Endodermal cell (in vitro differentiated cells): Measurements from ENCODE around the gene PRKCA. TPM values are rescaled to one million over a fixed set of nuclear protein-coding genes. Genes with fewer than 3 reads are reported as not detected.
"Not testable (repeated sequence)": the region's sequence is repeated elsewhere in the genome, so short reads cannot be mapped to it uniquely, and the experiment has no call there.

Source experiments
- DNase-seq: peaks from one replicate; pipeline ENCODE4 v3.0.0-alpha.2; 2017
- H3K27ac ChIP-seq: 2 replicates; pipeline ENCODE4 v1.5.1; 2013; ENCODE audit warnings: mild to moderate bottlenecking, low read depth, low read length, moderate library complexity
- H3K27me3 ChIP-seq: 2 replicates; pipeline ENCODE4 v1.6.1; 2013; ENCODE audit warnings: mild to moderate bottlenecking, low read length, moderate library complexity; ENCODE audit not compliant: insufficient read depth, control insufficient read depth, poor library complexity, severe bottlenecking
- H3K36me3 ChIP-seq: 2 replicates; pipeline ENCODE4 v1.7.0; 2013; ENCODE audit warnings: mild to moderate bottlenecking, low read length, moderate library complexity; ENCODE audit not compliant: control insufficient read depth, insufficient read depth
- H3K4me1 ChIP-seq: one replicate; pipeline ENCODE4 v1.7.0; 2013; ENCODE audit warnings: low read length; ENCODE audit not compliant: control insufficient read depth, insufficient read depth
- H3K4me3 ChIP-seq: 2 replicates; pipeline ENCODE4 v1.5.1; 2013; ENCODE audit warnings: mild to moderate bottlenecking, low read length, moderate library complexity
- H3K9ac ChIP-seq: 2 replicates; pipeline ENCODE4 v1.6.1; 2013; ENCODE audit warnings: mild to moderate bottlenecking, low read length, moderate library complexity; ENCODE audit not compliant: poor library complexity, severe bottlenecking; ENCODE audit errors: extremely low read depth
- H3K9me3 ChIP-seq: 2 replicates; pipeline ENCODE4 v1.6.1; 2013; ENCODE audit warnings: mild to moderate bottlenecking, low read length, moderate library complexity; ENCODE audit not compliant: control insufficient read depth
- H3K27ac Mint-ChIP-seq: 2 replicates; pipeline ENCODE4 v1.8.0; 2020; ENCODE audit warnings: mixed read lengths
- H3K27me3 Mint-ChIP-seq: 2 replicates; pipeline ENCODE4 v1.8.0; 2021; ENCODE audit warnings: mild to moderate bottlenecking, mixed read lengths; ENCODE audit not compliant: insufficient read depth
- H3K36me3 Mint-ChIP-seq: 2 replicates; pipeline ENCODE4 v1.8.0; 2020; ENCODE audit warnings: low read depth, mixed read lengths
- H3K4me1 Mint-ChIP-seq: 2 replicates; pipeline ENCODE4 v1.8.0; 2020; ENCODE audit warnings: mixed read lengths
- H3K4me3 Mint-ChIP-seq: 2 replicates; pipeline ENCODE4 v1.8.0; 2020; ENCODE audit warnings: mild to moderate bottlenecking, moderate library complexity, mixed read lengths
- H3K9me3 Mint-ChIP-seq: 2 replicates; pipeline ENCODE4 v1.8.0; 2020; ENCODE audit warnings: mild to moderate bottlenecking, mixed read lengths
- CTCF ChIP-seq: fragments of 200-600 bp; sonication (generic); conservative IDR thresholded peaks from 2 replicates; pipeline ENCODE4 v1.5.0; 2021; ENCODE audit warnings: antibody characterized with exemption, mild to moderate bottlenecking
- WGBS, 2 experiments: methylation state at CpG; one replicate each; pipeline versions ENCODE4 v1.1.5 to v1.1.7; 2013; ENCODE audit warnings: missing lambda C conversion rate in 2 of 2, mixed read lengths in 1 of 2; ENCODE audit not compliant: insufficient coverage in 1 of 2, insufficient read length in 1 of 2; 5-methylcytosine and 5-hydroxymethylcytosine counted together
- total RNA-seq, 2 donors: library from RNA; stranded (reverse); fragmentation: NEBNext Ultra II Directional in 1 of 2; extraction: Animal tissue kit (Norgen Biotek cat#: 25700) in 1 of 2; gene quantifications; 2 replicates in 1 of 2; 3 replicates in 1 of 2; pipeline ENCODE4 v1.2.1, GENCODE V29; 2021

The PRKCA gene
- total RNA-seq, 2 donors from 2014 or later, result 8.7 to 14.6 TPM

- no peak overlapping the region for H3K27ac Mint-ChIP-seq
- peaks cover 5% of the 10 kb centered on the region for H3K4me1 Mint-ChIP-seq
- H3K27me3 ChIP-seq, result no peaks in the 10 kb centered on the region
- no peaks in the 10 kb centered on the region for H3K9me3 Mint-ChIP-seq
- no peaks in the 10 kb centered on the region for H3K9me3 ChIP-seq
- no peak for TF ChIP-seq CTCF
- no peaks in the 10 kb centered on the region for H3K27me3 Mint-ChIP-seq
- H3K4me3 ChIP-seq, result no peak overlapping the region
- H3K36me3 Mint-ChIP-seq, result no peaks in the 10 kb centered on the region
- H3K9ac ChIP-seq, result no peak overlapping the region
- no peaks in the 10 kb centered on the region for H3K36me3 ChIP-seq
- no peak for DNase-seq
- no peak overlapping the region for H3K27ac ChIP-seq
- no peaks in the 10 kb centered on the region for H3K4me1 ChIP-seq
- WGBS, 2 experiments, result 83 to 95% methylated on average over 1 to 2 of the region's 3 CpGs
- H3K4me3 Mint-ChIP-seq, result no peak overlapping the region
Observed at GRCh38 chr17:66399441-66399840, 97.0 kb downstream of the PRKCA start.

- DNase-seq, H3K36me3 ChIP-seq, H3K4me3 Mint-ChIP-seq: not testable (repeated sequence)
Observed at GRCh38 chr17:66400041-66400688, 97.8 kb downstream of the PRKCA start.

DNA sequence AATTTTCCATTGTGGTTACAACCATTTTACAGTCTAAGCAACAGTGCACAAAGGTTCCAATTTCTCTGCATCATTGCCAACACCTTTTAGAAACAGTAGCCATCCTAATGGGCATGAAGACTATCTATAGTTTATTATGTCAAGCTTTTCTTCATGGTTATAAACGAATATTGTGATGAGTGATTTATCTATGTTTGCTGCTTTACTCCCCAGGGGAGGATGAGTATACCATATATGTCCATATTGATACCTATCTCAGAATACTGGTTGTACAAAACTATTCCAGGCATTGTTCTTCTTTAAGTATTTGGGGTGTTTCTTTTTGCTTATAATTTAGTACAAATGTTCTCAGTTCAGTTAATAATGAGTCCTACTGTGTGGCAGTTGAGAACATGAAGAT is 98.3 kb downstream of the PRKCA start:
- no peaks in the 10 kb centered on the region for H3K4me1 ChIP-seq
- peaks cover 5% of the 10 kb centered on the region for H3K4me1 Mint-ChIP-seq
- no peaks in the 10 kb centered on the region for H3K9me3 Mint-ChIP-seq
- no peak for DNase-seq
- H3K4me3 ChIP-seq, result no peak overlapping the region
- H3K36me3 Mint-ChIP-seq, result no peaks in the 10 kb centered on the region
- H3K4me3 Mint-ChIP-seq, result no peak overlapping the region
- no peak overlapping the region for H3K27ac ChIP-seq
- no peaks in the 10 kb centered on the region for H3K9me3 ChIP-seq
- no peak overlapping the region for H3K27ac Mint-ChIP-seq
- H3K36me3 ChIP-seq, result no peaks in the 10 kb centered on the region
- H3K27me3 Mint-ChIP-seq, result no peaks in the 10 kb centered on the region
- WGBS, 2 experiments, result 70% methylated on average over 1 of the region's 1 CpG; no CpG with 5 or more reads in 1 of the 2 experiments
- H3K9ac ChIP-seq, result no peak overlapping the region
- no peaks in the 10 kb centered on the region for H3K27me3 ChIP-seq
- no peak for TF ChIP-seq CTCF

More at GRCh38 chr17:66400041-66400688, 97.8 kb downstream of the PRKCA start:
- H3K27ac ChIP-seq, H3K27me3 ChIP-seq, H3K9me3 Mint-ChIP-seq, H3K27me3 Mint-ChIP-seq, H3K27ac Mint-ChIP-seq, H3K36me3 Mint-ChIP-seq, H3K9ac ChIP-seq, H3K4me1 Mint-ChIP-seq, H3K4me1 ChIP-seq, H3K9me3 ChIP-seq, H3K4me3 ChIP-seq: not testable (repeated sequence)
- WGBS, 2 experiments, result 94 to 100% methylated on average over 8 to 11 of the region's 11 CpGs

DNA sequence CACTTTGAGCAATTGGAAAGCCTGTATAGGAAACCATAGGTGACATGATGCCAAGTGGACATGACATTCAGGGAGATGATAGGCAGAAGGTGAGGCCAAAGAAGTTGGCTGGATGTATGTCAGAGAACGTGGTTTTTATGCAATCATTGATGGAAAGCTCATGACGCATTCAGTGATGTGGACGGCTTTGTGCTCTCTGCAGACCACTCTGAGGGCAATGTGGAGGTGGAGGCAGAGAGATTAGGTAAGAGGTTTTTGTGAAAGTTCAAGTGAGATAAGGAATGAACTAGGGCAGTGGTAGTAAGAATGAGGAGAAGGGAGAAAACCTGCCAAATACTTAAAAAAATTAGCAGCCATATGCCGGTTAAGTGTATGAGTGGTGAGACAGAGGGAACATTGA is 99.0 kb downstream of the PRKCA start:
- Mint-ChIP-seq H3K4me3 (no peak overlapping the region), H3K4me1 (peaks cover 5% of the 10 kb centered on the region), H3K27ac (no peak overlapping the region), H3K36me3 (no peaks in the 10 kb centered on the region), H3K27me3 (no peaks in the 10 kb centered on the region), H3K9me3 (no peaks in the 10 kb centered on the region)
- no peak for DNase-seq
- no peak overlapping the region for H3K27ac ChIP-seq
- no peak overlapping the region for H3K4me3 ChIP-seq
- H3K36me3 ChIP-seq, result no peaks in the 10 kb centered on the region
- no peaks in the 10 kb centered on the region for H3K9me3 ChIP-seq
- H3K9ac ChIP-seq, result no peak overlapping the region
- H3K4me1 ChIP-seq, result no peaks in the 10 kb centered on the region
- WGBS, 2 experiments, result 92 to 95% methylated on average over 2 to 4 of the region's 4 CpGs
- no peaks in the 10 kb centered on the region for H3K27me3 ChIP-seq
- no peak for TF ChIP-seq CTCF
